SK-N-SH (cell line): ENCODE results near the gene KIZ. TPM values are rescaled to one million over a fixed set of nuclear protein-coding genes. Genes with fewer than 3 reads are reported as not detected.

Experiments used
- CTCF ChIA-PET: fragments of 300-600, 350-600 bp; formaldehyde crosslinking; extraction: SDS; loops from one replicate; lab custom pipeline; 2021; lab: Yijun Ruan, JAX
- POLR2A ChIA-PET: fragments of 350-600 bp; sonication (Branson Sonifier 250); formaldehyde crosslinking; extraction: SDS; loops from one replicate; lab custom pipeline; 2020; ENCODE audit warnings: antibody characterized with exemption, inconsistent platforms; lab: Yijun Ruan, JAX
- DNase-seq: peaks from one replicate; pipeline ENCODE4 v3.0.0; 2012
- H2AFZ ChIP-seq: fragments of 200-600 bp; sonication (generic); 2 replicates; pipeline ENCODE4 v1.8.1; 2016; ENCODE audit warnings: antibody characterized with exemption, mild to moderate bottlenecking, low read depth
- H3F3A ChIP-seq: fragments of 200-600 bp; sonication (generic); replicated peaks from 2 replicates; pipeline ENCODE3; 2016; ENCODE audit warnings: antibody characterized with exemption, mild to moderate bottlenecking; ENCODE audit not compliant: insufficient read depth
- H3K27ac ChIP-seq, 2 experiments: fragments of 200-500 bp in 1 of 2; fragments of 200-600 bp in 1 of 2; sonication (Bioruptor generic) in 1 of 2; sonication (generic), shearing (Covaris generic) in 1 of 2; 2 replicates each; pipeline versions ENCODE4 v1.5.1 to v1.6.1; 2014 to 2016; ENCODE audit warnings: low read depth in 2 of 2, inconsistent platforms in 1 of 2, low read length in 1 of 2, mild to moderate bottlenecking in 1 of 2, mixed read lengths in 1 of 2
- H3K27me3 ChIP-seq: fragments of 200-600 bp; sonication (generic), shearing (Covaris generic); 2 replicates; pipeline ENCODE4 v1.6.1; 2016; ENCODE audit warnings: mixed run types; ENCODE audit not compliant: insufficient read depth
- H3K36me3 ChIP-seq, 2 experiments: fragments of 200-500 bp in 1 of 2; fragments of 200-600 bp in 1 of 2; sonication (Bioruptor generic) in 1 of 2; sonication (generic) in 1 of 2; replicated peaks in 1 of 2; 2 replicates each; pipeline versions ENCODE3 to v1.5.1; 2014 to 2016; ENCODE audit warnings: low read length in 1 of 2, mild to moderate bottlenecking in 1 of 2; ENCODE audit not compliant: insufficient read depth in 2 of 2, control insufficient read depth in 1 of 2
- H3K4me1 ChIP-seq, 2 experiments: fragments of 200-500 bp in 1 of 2; fragments of 200-600 bp in 1 of 2; sonication (Bioruptor generic) in 1 of 2; sonication (generic), shearing (Covaris generic) in 1 of 2; 2 replicates each; pipeline versions ENCODE4 v1.5.1 to v1.6.1; 2014 to 2016; ENCODE audit warnings: low read depth in 1 of 2, low read length in 1 of 2, mixed run types in 1 of 2; ENCODE audit not compliant: insufficient read depth in 2 of 2, control insufficient read depth in 1 of 2
- H3K4me2 ChIP-seq: fragments of 200-600 bp; sonication (generic), shearing (Covaris generic); 2 replicates; pipeline ENCODE4 v1.6.1; 2017; ENCODE audit warnings: mixed run types
- H3K4me3 ChIP-seq, 2 experiments: fragments of 200-500 bp in 1 of 2; fragments of 200-600 bp in 1 of 2; sonication (Bioruptor generic) in 1 of 2; sonication (generic), shearing (Covaris generic) in 1 of 2; 2 replicates each; pipeline versions ENCODE4 v1.5.1 to v1.8.1; 2014 to 2016; ENCODE audit warnings: low read depth in 2 of 2, inconsistent platforms in 1 of 2, low read length in 1 of 2, mild to moderate bottlenecking in 1 of 2, mixed read lengths in 1 of 2, moderate library complexity in 1 of 2
- H3K79me2 ChIP-seq: fragments of 200-600 bp; sonication (generic); 2 replicates; pipeline ENCODE4 v1.8.1; 2017; ENCODE audit warnings: mild to moderate bottlenecking; ENCODE audit not compliant: insufficient read depth
- H3K9ac ChIP-seq: fragments of 200-600 bp; sonication (generic); 2 replicates; pipeline ENCODE4 v1.6.1; 2017; ENCODE audit warnings: mixed run types
- H3K9me2 ChIP-seq: fragments of 200-600 bp; sonication (generic); 2 replicates; pipeline ENCODE4 v1.6.1; 2017; ENCODE audit warnings: mixed run types
- H3K9me3 ChIP-seq: fragments of 200-600 bp; sonication (generic); 2 replicates; pipeline ENCODE4 v1.6.1; 2017; ENCODE audit warnings: mixed run types, mild to moderate bottlenecking, moderate library complexity
- H4K20me1 ChIP-seq: fragments of 200-600 bp; sonication (generic); 2 replicates; pipeline ENCODE4 v1.6.1; 2017; ENCODE audit warnings: mild to moderate bottlenecking, mixed run types; ENCODE audit not compliant: insufficient read depth
- ELF1 ChIP-seq: IDR thresholded peaks from 2 replicates; pipeline ENCODE4 v1.4.0; 2012
- FOSL2 ChIP-seq: IDR thresholded peaks from 2 replicates; pipeline ENCODE4 v1.4.0; 2012; ENCODE audit warnings: low read depth, mild to moderate bottlenecking, moderate library complexity, borderline replicate concordance
- FOXM1 ChIP-seq: IDR thresholded peaks from 2 replicates; pipeline ENCODE4 v1.4.0; 2012; ENCODE audit warnings: low read depth, mild to moderate bottlenecking
- JUND ChIP-seq: IDR thresholded peaks from 2 replicates; pipeline ENCODE4 v1.4.0; 2012
- MEF2A ChIP-seq: IDR thresholded peaks from 2 replicates; pipeline ENCODE4 v1.4.0; 2012; ENCODE audit warnings: low read depth, borderline replicate concordance
- NRF1 ChIP-seq: IDR thresholded peaks from 2 replicates; pipeline ENCODE4 v1.6.1; 2012; ENCODE audit warnings: low read depth, mild to moderate bottlenecking, low read length
- POLR2AphosphoS5 ChIP-seq: IDR thresholded peaks from 2 replicates; pipeline ENCODE4 v1.6.1; 2012; ENCODE audit warnings: low read depth, low read length
- RXRA ChIP-seq: IDR thresholded peaks from 2 replicates; pipeline ENCODE4 v1.4.0; 2012; ENCODE audit warnings: low read depth, mild to moderate bottlenecking, borderline replicate concordance
- TAF1 ChIP-seq: IDR thresholded peaks from 2 replicates; pipeline ENCODE4 v1.6.1; 2012; ENCODE audit warnings: low read depth, mild to moderate bottlenecking, low read length, moderate library complexity, borderline replicate concordance
- TCF12 ChIP-seq: IDR thresholded peaks from 2 replicates; pipeline ENCODE4 v1.4.0; 2012
- YY1 ChIP-seq: IDR thresholded peaks from 2 replicates; pipeline ENCODE4 v1.4.0; 2012; ENCODE audit warnings: low read depth, mild to moderate bottlenecking
- WGBS: methylation state at CpG from one replicate; pipeline ENCODE4 v1.1.6; 2017; ENCODE audit warnings: low lambda C conversion rate; 5-methylcytosine and 5-hydroxymethylcytosine counted together
- polyA plus RNA-seq, 3 experiments: library from polyadenylated mRNA; depleted of rRNA; stranded (reverse); fragments of >200 nt; gene quantifications; 2 replicates each; pipeline ENCODE4 v1.2.3, GENCODE V29; 2012
- TF ChIP-seq, protein P1 (sequence below): fragments of 150-350 bp; IDR thresholded peaks from 2 replicates; pipeline ENCODE4 v1.6.1; 2016; ENCODE audit warnings: mild to moderate bottlenecking, low read depth, low read length
- TF ChIP-seq, protein P2 (sequence below): IDR thresholded peaks from 2 replicates; pipeline ENCODE4 v1.6.1; 2012; ENCODE audit warnings: mild to moderate bottlenecking, low read depth, low read length, moderate library complexity
- TF ChIP-seq, protein P3 (sequence below): IDR thresholded peaks from 2 replicates; pipeline ENCODE4; 2012

The KIZ gene
- polyA plus RNA-seq, 1 of the 3 experiments (the other 2 are of a cell fraction), result 3.9 TPM

DNA sequence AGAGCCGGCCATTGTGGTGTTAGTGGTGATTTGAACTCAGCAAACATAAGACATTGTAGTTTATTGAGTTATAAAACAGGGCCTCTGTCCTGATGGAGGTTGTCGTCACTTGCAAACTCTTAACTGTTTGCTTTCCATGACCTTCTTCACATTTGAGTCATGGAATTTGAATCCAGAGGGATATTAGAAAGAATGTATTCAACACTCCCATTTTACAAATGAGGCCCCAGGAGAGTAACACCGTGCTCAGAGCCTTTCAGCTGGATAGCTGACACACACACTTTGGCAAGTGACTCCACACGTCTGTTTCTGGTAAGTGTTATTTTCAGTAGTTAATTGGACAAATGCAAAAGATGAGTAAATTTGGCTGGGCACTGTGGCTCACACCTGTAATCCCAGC is 104.8 kb downstream of the KIZ start:
- Histone ChIP-seq H3K4me2 (no peak overlapping the region), H3K36me3 (no peaks in the 10 kb centered on the region), H3F3A (no peaks in the 10 kb centered on the region), H3K27ac (no peak overlapping the region), H3K79me2 (no peaks in the 10 kb centered on the region), H3K4me1 (peaks cover 0 to 1% of the 10 kb centered on the region in 2 experiments; a peak in 1 of 4 replicates), H3K9me3 (no peaks in the 10 kb centered on the region), H2AFZ (no peak overlapping the region), H3K9me2 (no peaks in the 10 kb centered on the region), H3K4me3 (no peak overlapping the region), H3K9ac (no peak overlapping the region), H3K27me3 (no peaks in the 10 kb centered on the region), H4K20me1 (no peaks in the 10 kb centered on the region)
- ChIA-PET CTCF (interaction anchor here (1.5 to 4.9 kb wide), 2 partner anchors 9 to 275 kb away, joined by 4 to 21 read pairs; no protein-coding TSS in a partner anchor), POLR2A (no interaction called here)
- 79% methylated on average over 4 of the region's 4 CpGs for WGBS
- TF ChIP-seq MEF2A (no peak), YY1 (no peak), FOSL2 (no peak), RXRA (no peak)
- TF ChIP-seq, protein P1, sequence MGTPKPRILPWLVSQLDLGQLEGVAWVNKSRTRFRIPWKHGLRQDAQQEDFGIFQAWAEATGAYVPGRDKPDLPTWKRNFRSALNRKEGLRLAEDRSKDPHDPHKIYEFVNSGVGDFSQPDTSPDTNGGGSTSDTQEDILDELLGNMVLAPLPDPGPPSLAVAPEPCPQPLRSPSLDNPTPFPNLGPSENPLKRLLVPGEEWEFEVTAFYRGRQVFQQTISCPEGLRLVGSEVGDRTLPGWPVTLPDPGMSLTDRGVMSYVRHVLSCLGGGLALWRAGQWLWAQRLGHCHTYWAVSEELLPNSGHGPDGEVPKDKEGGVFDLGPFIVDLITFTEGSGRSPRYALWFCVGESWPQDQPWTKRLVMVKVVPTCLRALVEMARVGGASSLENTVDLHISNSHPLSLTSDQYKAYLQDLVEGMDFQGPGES, result no peak
- TF ChIP-seq, protein P2, sequence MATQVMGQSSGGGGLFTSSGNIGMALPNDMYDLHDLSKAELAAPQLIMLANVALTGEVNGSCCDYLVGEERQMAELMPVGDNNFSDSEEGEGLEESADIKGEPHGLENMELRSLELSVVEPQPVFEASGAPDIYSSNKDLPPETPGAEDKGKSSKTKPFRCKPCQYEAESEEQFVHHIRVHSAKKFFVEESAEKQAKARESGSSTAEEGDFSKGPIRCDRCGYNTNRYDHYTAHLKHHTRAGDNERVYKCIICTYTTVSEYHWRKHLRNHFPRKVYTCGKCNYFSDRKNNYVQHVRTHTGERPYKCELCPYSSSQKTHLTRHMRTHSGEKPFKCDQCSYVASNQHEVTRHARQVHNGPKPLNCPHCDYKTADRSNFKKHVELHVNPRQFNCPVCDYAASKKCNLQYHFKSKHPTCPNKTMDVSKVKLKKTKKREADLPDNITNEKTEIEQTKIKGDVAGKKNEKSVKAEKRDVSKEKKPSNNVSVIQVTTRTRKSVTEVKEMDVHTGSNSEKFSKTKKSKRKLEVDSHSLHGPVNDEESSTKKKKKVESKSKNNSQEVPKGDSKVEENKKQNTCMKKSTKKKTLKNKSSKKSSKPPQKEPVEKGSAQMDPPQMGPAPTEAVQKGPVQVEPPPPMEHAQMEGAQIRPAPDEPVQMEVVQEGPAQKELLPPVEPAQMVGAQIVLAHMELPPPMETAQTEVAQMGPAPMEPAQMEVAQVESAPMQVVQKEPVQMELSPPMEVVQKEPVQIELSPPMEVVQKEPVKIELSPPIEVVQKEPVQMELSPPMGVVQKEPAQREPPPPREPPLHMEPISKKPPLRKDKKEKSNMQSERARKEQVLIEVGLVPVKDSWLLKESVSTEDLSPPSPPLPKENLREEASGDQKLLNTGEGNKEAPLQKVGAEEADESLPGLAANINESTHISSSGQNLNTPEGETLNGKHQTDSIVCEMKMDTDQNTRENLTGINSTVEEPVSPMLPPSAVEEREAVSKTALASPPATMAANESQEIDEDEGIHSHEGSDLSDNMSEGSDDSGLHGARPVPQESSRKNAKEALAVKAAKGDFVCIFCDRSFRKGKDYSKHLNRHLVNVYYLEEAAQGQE, result no peak
- TF ChIP-seq, protein P3, sequence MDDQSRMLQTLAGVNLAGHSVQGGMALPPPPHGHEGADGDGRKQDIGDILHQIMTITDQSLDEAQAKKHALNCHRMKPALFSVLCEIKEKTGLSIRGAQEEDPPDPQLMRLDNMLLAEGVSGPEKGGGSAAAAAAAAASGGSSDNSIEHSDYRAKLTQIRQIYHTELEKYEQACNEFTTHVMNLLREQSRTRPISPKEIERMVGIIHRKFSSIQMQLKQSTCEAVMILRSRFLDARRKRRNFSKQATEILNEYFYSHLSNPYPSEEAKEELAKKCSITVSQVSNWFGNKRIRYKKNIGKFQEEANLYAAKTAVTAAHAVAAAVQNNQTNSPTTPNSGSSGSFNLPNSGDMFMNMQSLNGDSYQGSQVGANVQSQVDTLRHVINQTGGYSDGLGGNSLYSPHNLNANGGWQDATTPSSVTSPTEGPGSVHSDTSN, result no peak
- no peak for DNase-seq

DNA sequence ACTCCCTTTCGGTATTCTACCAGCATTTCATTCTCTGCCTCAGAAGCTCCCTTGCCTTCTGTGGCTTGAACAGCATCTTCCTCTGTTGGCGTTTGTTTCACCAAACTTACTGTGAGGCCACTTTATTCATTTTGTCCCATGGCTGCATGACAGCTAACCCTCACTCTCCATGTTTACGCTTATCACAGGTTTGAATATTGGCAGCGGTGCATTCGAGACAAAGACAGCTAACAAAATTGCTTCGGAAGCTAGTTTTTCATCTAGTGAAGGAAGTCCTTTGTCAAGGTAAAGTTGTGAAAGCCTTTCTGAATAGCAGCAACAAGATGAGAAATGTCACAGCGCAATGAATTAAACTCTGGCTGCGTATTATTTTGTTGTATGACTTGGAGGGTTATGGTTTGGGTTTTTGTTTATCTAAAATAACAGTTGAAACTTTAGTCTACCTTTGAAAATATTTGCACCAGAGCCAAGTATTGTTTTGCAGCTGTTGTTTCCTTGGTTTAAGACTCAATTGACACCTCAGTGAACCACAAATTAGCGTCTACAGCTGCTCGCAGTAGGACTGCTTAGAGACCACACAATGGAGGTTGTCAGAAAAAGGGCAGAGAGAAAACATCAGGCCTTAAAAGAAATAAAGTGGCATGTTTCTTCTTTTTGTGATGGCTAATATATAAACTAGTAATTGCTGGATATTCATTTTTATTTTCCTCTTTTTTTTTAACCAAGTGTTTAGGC is 106.8 kb downstream of the KIZ start:
- H2AFZ ChIP-seq, result no peak overlapping the region
- H3F3A ChIP-seq, result no peaks in the 10 kb centered on the region
- POLR2A ChIA-PET, result no interaction called here
- 87% methylated on average over 10 of the region's 10 CpGs for WGBS
- TF ChIP-seq FOXM1, result no peak
- TF ChIP-seq JUND, result no peak
- TF ChIP-seq NRF1, result no peak
- no peak for TF ChIP-seq POLR2AphosphoS5
- TF ChIP-seq ELF1, result no peak
- TF ChIP-seq, protein P1, result no peak
- no peak for TF ChIP-seq TAF1
- TF ChIP-seq TCF12, result no peak
- H4K20me1 ChIP-seq, result no peaks in the 10 kb centered on the region
- H3K36me3 ChIP-seq, result no peaks in the 10 kb centered on the region
- H3K4me1 ChIP-seq, result peaks cover 0 to 3% of the 10 kb centered on the region in 2 experiments; a peak in 2 of 4 replicates
- H3K27me3 ChIP-seq, result no peaks in the 10 kb centered on the region
- no peak overlapping the region for H3K9ac ChIP-seq
- no peaks in the 10 kb centered on the region for H3K9me3 ChIP-seq
- H3K79me2 ChIP-seq, result no peaks in the 10 kb centered on the region
- DNase-seq, result no peak
- CTCF ChIA-PET, result interaction anchor here (0.9 to 1.9 kb wide), 6 partner anchors 14 to 373 kb away, joined by 3 to 18 read pairs (median 4); no protein-coding TSS in a partner anchor
- no peak overlapping the region for H3K4me3 ChIP-seq
- H3K4me2 ChIP-seq, result no peak overlapping the region
- H3K27ac ChIP-seq, result no peak overlapping the region
- no peaks in the 10 kb centered on the region for H3K9me2 ChIP-seq
